Pons (tissue), 1 donor: ENCODE results near the gene PRKX.
"Not testable (repeated sequence)": the region's sequence is repeated elsewhere in the genome, so short reads cannot be mapped to it uniquely, and the experiment has no call there.

Experiments
- DNase-seq: peaks from one replicate; pipeline ENCODE4 v3.0.0-alpha.2; 2016; ENCODE audit warnings: low spot score

PRKX gene

GRCh38 chrX:3713225-3713936 is at the start of gene PRKX:
Gene PRKX, minus strand, starts transcription at chrX:3713649. Its CDS starts 396 bp downstream, at chrX:3713253.
- DNase-seq = peak; percentile 24

GRCh38 chrX:3763111-3763510 is 49.7 kb upstream of the PRKX start:
- peak; percentile 22 for DNase-seq

GRCh38 chrX:3757510-3758025 is 44.1 kb upstream of the PRKX start:
- no peak for DNase-seq

- no peak for DNase-seq
Measured at GRCh38 chrX:3748052-3748559, 34.7 kb upstream of the PRKX start.

GRCh38 chrX:3743801-3744439 is 30.5 kb upstream of the PRKX start:
- DNase-seq = no peak

GRCh38 chrX:3740946-3741345 is 27.5 kb upstream of the PRKX start:
- DNase-seq = not testable (repeated sequence)

- DNase-seq = no peak
Measured at GRCh38 chrX:3738509-3738908, 25.1 kb upstream of the PRKX start.

GRCh38 chrX:3736536-3736935 is 23.1 kb upstream of the PRKX start:
- DNase-seq = not testable (repeated sequence)

- DNase-seq = peak; percentile 7
Measured at GRCh38 chrX:3735891-3736290, 22.4 kb upstream of the PRKX start.

- not testable (repeated sequence) for DNase-seq
Measured at GRCh38 chrX:3734456-3734855, 21.0 kb upstream of the PRKX start.

- no peak for DNase-seq
Measured at GRCh38 chrX:3733043-3733430, 19.6 kb upstream of the PRKX start.

- DNase-seq = not testable (repeated sequence)
Measured at GRCh38 chrX:3732326-3733042, 19.0 kb upstream of the PRKX start.

- DNase-seq = no peak
Measured at GRCh38 chrX:3728454-3728853, 15.0 kb upstream of the PRKX start.

GRCh38 chrX:3723460-3723859 is 10.0 kb upstream of the PRKX start:
- not testable (repeated sequence) for DNase-seq

GRCh38 chrX:3717742-3718420 is 4.4 kb upstream of the PRKX start:
- no peak for DNase-seq

- DNase-seq = no peak
Measured at GRCh38 chrX:3715921-3716320, 2.5 kb upstream of the PRKX start.

GRCh38 chrX:3714706-3715479 is 1.4 kb upstream of the PRKX start:
- DNase-seq = not testable (repeated sequence)

- no peak for DNase-seq
Measured at GRCh38 chrX:3713937-3714434, 537 bp upstream of the PRKX start.

GRCh38 chrX:3712870-3713224 is 602 bp downstream of the PRKX start:
- no peak for DNase-seq

GRCh38 chrX:3712051-3712869 is 1.2 kb downstream of the PRKX start:
- no peak for DNase-seq
